Mesenchymal stem cell (in vitro differentiated cells and primary cell): ENCODE data around the gene INCA1.

Experiments used
- DNase-seq: peaks from one replicate; pipeline ENCODE4 v3.0.0-alpha.2; 2013
- H2AFZ ChIP-seq: one replicate; pipeline ENCODE4 v1.6.1; 2013; ENCODE audit warnings: low read depth, mild to moderate bottlenecking, control low read depth, inconsistent platforms, low read length, moderate library complexity
- H2AK5ac ChIP-seq: 2 replicates; pipeline ENCODE4 v1.6.1; 2013; ENCODE audit warnings: low read length, moderate library complexity, mild to moderate bottlenecking, inconsistent platforms; ENCODE audit not compliant: severe bottlenecking
- H2BK120ac ChIP-seq: one replicate; pipeline ENCODE4 v1.6.1; 2013; ENCODE audit warnings: low read depth, mild to moderate bottlenecking, inconsistent platforms, low read length, moderate library complexity
- H2BK12ac ChIP-seq, 2 experiments: one replicate each; pipeline ENCODE4 v1.6.1; 2013; ENCODE audit warnings: inconsistent platforms in 2 of 2, low read length in 2 of 2, mild to moderate bottlenecking in 2 of 2, moderate library complexity in 2 of 2, control low read depth in 1 of 2
- H2BK15ac ChIP-seq: one replicate; pipeline ENCODE4 v1.6.1; 2013; ENCODE audit warnings: mild to moderate bottlenecking, low read depth, inconsistent platforms; ENCODE audit not compliant: poor library complexity, severe bottlenecking
- H2BK5ac ChIP-seq: 2 replicates; pipeline ENCODE4 v1.6.1; 2013; ENCODE audit warnings: low read depth, mild to moderate bottlenecking, low read length, control low read depth, inconsistent platforms; ENCODE audit not compliant: poor library complexity, severe bottlenecking
- H3K14ac ChIP-seq, 2 experiments: one replicate each; pipeline ENCODE4 v1.6.1; 2013; ENCODE audit warnings: inconsistent platforms in 2 of 2, low read length in 2 of 2, control low read depth in 1 of 2, mild to moderate bottlenecking in 1 of 2, moderate library complexity in 1 of 2
- H3K18ac ChIP-seq, 2 experiments: one replicate each; pipeline ENCODE4 v1.6.1; 2013; ENCODE audit warnings: inconsistent platforms in 2 of 2, low read length in 2 of 2, control low read depth in 1 of 2, low read depth in 1 of 2, mild to moderate bottlenecking in 1 of 2
- H3K23ac ChIP-seq, 2 experiments: one replicate each; pipeline ENCODE4 v1.6.1; 2013; ENCODE audit warnings: inconsistent platforms in 2 of 2, low read length in 2 of 2, mild to moderate bottlenecking in 2 of 2, moderate library complexity in 2 of 2, control low read depth in 1 of 2
- H3K27ac ChIP-seq: 2 replicates; pipeline ENCODE4 v1.5.1; 2013; ENCODE audit warnings: mild to moderate bottlenecking, moderate library complexity, low read length, control low read depth, inconsistent platforms; ENCODE audit not compliant: poor library complexity, severe bottlenecking
- H3K27me3 ChIP-seq, 2 experiments: 2 replicates each; pipeline versions ENCODE4 v1.6.1 to v1.7.0; 2013; ENCODE audit warnings: low read length in 2 of 2, mild to moderate bottlenecking in 2 of 2, moderate library complexity in 2 of 2, control low read depth in 1 of 2, inconsistent platforms in 1 of 2; ENCODE audit not compliant: control insufficient read depth in 1 of 2, insufficient read depth in 1 of 2
- H3K36me3 ChIP-seq, 2 experiments: 2 replicates each; pipeline versions ENCODE4 v1.6.1 to v1.7.0; 2013; ENCODE audit warnings: low read length in 2 of 2, control low read depth in 1 of 2, inconsistent platforms in 1 of 2, low read depth in 1 of 2, mild to moderate bottlenecking in 1 of 2; ENCODE audit not compliant: insufficient read depth in 2 of 2, control insufficient read depth in 1 of 2
- H3K4ac ChIP-seq, 2 experiments: one replicate each; pipeline ENCODE4 v1.6.1; 2013; ENCODE audit warnings: inconsistent platforms in 2 of 2, low read length in 2 of 2, mild to moderate bottlenecking in 2 of 2, moderate library complexity in 2 of 2, control low read depth in 1 of 2, low read depth in 1 of 2
- H3K4me1 ChIP-seq: 2 replicates; pipeline ENCODE4 v1.6.1; 2013; ENCODE audit warnings: low read depth, low read length, control low read depth; ENCODE audit not compliant: control insufficient read depth, insufficient read depth
- H3K4me2 ChIP-seq: 2 replicates; pipeline ENCODE4 v1.6.1; 2013; ENCODE audit warnings: low read length, mild to moderate bottlenecking, inconsistent platforms; ENCODE audit not compliant: poor library complexity, severe bottlenecking
- H3K4me3 ChIP-seq, 2 experiments: 2 replicates each; pipeline versions ENCODE4 v1.5.1 to v1.7.0; 2013; ENCODE audit warnings: low read length in 2 of 2, mild to moderate bottlenecking in 2 of 2, control low read depth in 1 of 2, low read depth in 1 of 2; ENCODE audit not compliant: insufficient read depth in 1 of 2
- H3K79me1 ChIP-seq: replicated peaks from 2 replicates; pipeline ENCODE4 v1.6.1; 2013; ENCODE audit warnings: mild to moderate bottlenecking, control low read depth, low read length, inconsistent platforms; ENCODE audit not compliant: poor library complexity, severe bottlenecking
- H3K9ac ChIP-seq: 2 replicates; pipeline ENCODE4 v1.7.0; 2013; ENCODE audit warnings: mild to moderate bottlenecking, low read length, moderate library complexity
- H3K9me3 ChIP-seq: 2 replicates; pipeline ENCODE4 v1.7.0; 2013; ENCODE audit warnings: mild to moderate bottlenecking, low read length; ENCODE audit not compliant: control insufficient read depth
- H4K8ac ChIP-seq: one replicate; pipeline ENCODE4 v1.6.1; 2013; ENCODE audit warnings: inconsistent platforms, mild to moderate bottlenecking, low read length, moderate library complexity
- H4K91ac ChIP-seq: one replicate; pipeline ENCODE4 v1.6.1; 2013; ENCODE audit warnings: mild to moderate bottlenecking, low read length, inconsistent platforms
- WGBS: methylation state at CpG from one replicate; pipeline ENCODE4 v1.1.7; 2013; ENCODE audit warnings: mixed read lengths; 5-methylcytosine and 5-hydroxymethylcytosine counted together

The INCA1 gene

DNA sequence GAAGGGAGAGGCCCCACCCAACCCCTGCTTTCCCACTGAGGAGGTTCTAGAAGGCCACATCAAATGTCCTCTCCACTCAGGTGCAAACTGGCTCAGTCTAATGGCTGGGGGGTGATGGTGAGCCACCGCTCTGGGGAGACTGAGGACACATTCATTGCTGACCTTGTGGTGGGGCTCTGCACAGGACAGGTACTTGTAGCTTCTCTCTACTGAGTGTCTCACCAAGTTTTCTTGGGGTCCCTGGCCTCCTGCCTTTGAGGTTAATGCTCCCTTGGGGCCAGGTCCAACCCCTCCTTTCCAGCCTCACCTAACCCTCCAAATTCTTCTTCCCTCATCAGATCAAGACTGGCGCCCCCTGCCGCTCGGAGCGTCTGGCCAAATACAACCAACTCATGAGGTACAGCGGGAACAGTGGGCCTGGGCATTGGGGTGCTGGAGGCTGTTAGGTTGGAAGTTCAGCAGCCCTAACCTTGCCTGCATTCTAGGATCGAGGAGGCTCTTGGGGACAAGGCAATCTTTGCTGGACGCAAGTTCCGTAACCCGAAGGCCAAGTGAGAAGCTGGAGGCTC is 40.7 kb downstream of the INCA1 start:
- Histone ChIP-seq H2BK120ac (no peak overlapping the region), H4K91ac (no peak overlapping the region), H4K8ac (peak overlapping the region; percentile 56), H3K4me1 (peaks cover 17% of the 10 kb centered on the region), H2BK12ac (no peak overlapping the region), H2BK15ac (no peak overlapping the region), H2AFZ (no peak overlapping the region), H3K18ac (no peak overlapping the region), H2BK5ac (no peak overlapping the region), H3K27ac (no peak overlapping the region), H3K36me3 (peaks cover 27 to 35% of the 10 kb centered on the region in 2 experiments), H3K4me3 (no peak overlapping the region), H3K23ac (no peak overlapping the region), H3K4ac (no peak overlapping the region), H3K27me3 (no peaks in the 10 kb centered on the region), H3K4me2 (no peak overlapping the region), H3K14ac (no peak overlapping the region), H3K9me3 (no peaks in the 10 kb centered on the region), H3K79me1 (peaks cover 8% of the 10 kb centered on the region), H3K9ac (no peak overlapping the region), H2AK5ac (no peak overlapping the region)
- 87% methylated on average over 10 of the region's 10 CpGs for WGBS
- no peak for DNase-seq

DNA sequence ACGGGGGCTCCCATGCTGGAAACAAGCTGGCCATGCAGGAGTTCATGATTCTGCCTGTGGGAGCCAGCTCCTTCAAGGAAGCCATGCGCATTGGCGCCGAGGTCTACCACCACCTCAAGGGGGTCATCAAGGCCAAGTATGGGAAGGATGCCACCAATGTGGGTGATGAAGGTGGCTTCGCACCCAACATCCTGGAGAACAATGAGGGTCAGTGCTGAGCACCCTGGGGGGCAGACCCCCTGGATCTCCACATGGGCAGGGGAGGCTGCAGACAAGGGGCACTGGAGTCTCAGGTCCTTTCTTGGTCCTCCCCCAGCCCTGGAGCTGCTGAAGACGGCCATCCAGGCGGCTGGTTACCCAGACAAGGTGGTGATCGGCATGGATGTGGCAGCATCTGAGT is 42.2 kb downstream of the INCA1 start:
- Histone ChIP-seq H3K9me3 (no peaks in the 10 kb centered on the region), H3K36me3 (peaks cover 18 to 28% of the 10 kb centered on the region in 2 experiments), H3K14ac (no peak overlapping the region), H3K4me1 (peaks cover 30% of the 10 kb centered on the region), H2BK12ac (no peak overlapping the region), H2AK5ac (no peak overlapping the region), H2BK120ac (no peak overlapping the region), H4K91ac (no peak overlapping the region), H3K79me1 (peaks cover 11% of the 10 kb centered on the region), H3K27me3 (no peaks in the 10 kb centered on the region), H3K4ac (no peak overlapping the region), H3K27ac (no peak overlapping the region), H2BK15ac (no peak overlapping the region), H3K9ac (no peak overlapping the region), H4K8ac (no peak overlapping the region), H3K4me2 (no peak overlapping the region), H3K4me3 (no peak overlapping the region), H2BK5ac (no peak overlapping the region), H3K23ac (no peak overlapping the region), H3K18ac (no peak overlapping the region), H2AFZ (no peak overlapping the region)
- 97% methylated on average over 8 of the region's 8 CpGs for WGBS
- no peak for DNase-seq

DNA sequence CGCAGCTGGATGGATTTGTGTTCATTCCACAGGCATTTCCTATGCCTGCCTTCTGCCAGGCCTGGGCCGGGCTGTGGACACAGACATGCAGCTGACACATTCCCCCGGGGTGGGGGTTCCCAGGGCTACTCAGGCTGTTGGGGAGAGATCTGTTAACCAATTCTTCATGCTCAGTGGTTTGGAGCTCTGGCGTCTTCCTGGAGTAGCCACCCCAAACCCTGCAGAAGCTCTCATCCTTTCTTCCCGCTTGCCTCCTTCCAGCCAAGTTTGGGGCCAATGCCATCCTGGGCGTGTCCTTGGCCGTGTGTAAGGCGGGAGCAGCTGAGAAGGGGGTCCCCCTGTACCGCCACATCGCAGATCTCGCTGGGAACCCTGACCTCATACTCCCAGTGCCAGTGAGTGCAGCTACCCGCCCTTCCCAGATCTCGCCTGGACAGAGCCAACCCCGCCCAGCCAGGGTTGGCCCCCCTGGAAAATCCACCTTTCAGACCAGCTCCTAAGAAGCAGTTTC is 43.8 kb downstream of the INCA1 start:
- 87% methylated on average over 14 of the region's 14 CpGs for WGBS
- Histone ChIP-seq H2AFZ (no peak overlapping the region), H3K36me3 (peaks cover 5 to 18% of the 10 kb centered on the region in 2 experiments), H3K79me1 (peaks cover 9% of the 10 kb centered on the region), H3K4me2 (peak overlapping the region; percentile 0), H2AK5ac (peak overlapping the region; percentile 33), H3K27me3 (no peaks in the 10 kb centered on the region), H3K23ac (no peak overlapping the region), H4K8ac (no peak overlapping the region), H3K4me1 (peaks cover 33% of the 10 kb centered on the region), H2BK5ac (no peak overlapping the region), H3K4me3 (no peak overlapping the region), H2BK120ac (no peak overlapping the region), H3K4ac (no peak overlapping the region), H2BK12ac (peak overlapping the region in 1 of 2 experiments; percentile 0), H2BK15ac (no peak overlapping the region), H3K27ac (peak overlapping the region; percentile 71), H3K18ac (peak overlapping the region in 1 of 2 experiments; percentile 17), H3K14ac (peak overlapping the region in 1 of 2 experiments; percentile 58), H4K91ac (peak overlapping the region; percentile 54), H3K9me3 (no peaks in the 10 kb centered on the region), H3K9ac (no peak overlapping the region)
- no peak for DNase-seq

DNA sequence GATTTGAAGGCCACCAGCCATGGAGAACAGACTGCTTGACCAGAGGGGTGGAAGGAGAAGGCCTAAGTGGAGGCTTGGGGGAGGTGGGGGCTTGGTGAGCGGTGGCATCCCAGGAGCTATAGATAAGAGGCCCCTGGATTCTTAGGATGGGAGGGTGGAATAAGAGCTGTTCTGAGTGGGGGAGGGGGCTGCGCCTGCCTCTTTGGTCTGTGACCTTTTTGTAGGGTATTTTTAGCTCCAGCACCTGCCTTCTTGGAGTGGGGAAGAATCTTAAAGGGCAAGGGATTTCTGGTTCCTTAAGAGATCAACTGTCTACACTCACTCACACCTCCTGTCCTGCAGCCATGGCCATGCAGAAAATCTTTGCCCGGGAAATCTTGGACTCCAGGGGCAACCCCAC is 45.8 kb downstream of the INCA1 start:
- WGBS = 83% methylated on average over 3 of the region's 3 CpGs
- no peak overlapping the region for H3K18ac ChIP-seq
- H3K79me1 ChIP-seq = peaks cover 9% of the 10 kb centered on the region

More for the DNA sequence above, 45.8 kb downstream of the INCA1 start:
- no peak overlapping the region for H2BK120ac ChIP-seq
- peaks cover 35% of the 10 kb centered on the region for H3K4me1 ChIP-seq
- peak overlapping the region; percentile 96 for H2AK5ac ChIP-seq
- H3K27ac ChIP-seq = no peak overlapping the region
- DNase-seq = no peak
- peaks cover 4 to 11% of the 10 kb centered on the region in 2 experiments for H3K36me3 ChIP-seq
- H3K9me3 ChIP-seq = no peaks in the 10 kb centered on the region
- H4K8ac ChIP-seq = no peak overlapping the region
- peak overlapping the region in 1 of 2 experiments; percentile 40 for H2BK12ac ChIP-seq
- H3K4me3 ChIP-seq = no peak overlapping the region
- H3K4me2 ChIP-seq = no peak overlapping the region
- H4K91ac ChIP-seq = peak overlapping the region; percentile 4
- no peak overlapping the region for H2BK5ac ChIP-seq
- H2BK15ac ChIP-seq = no peak overlapping the region
- H3K23ac ChIP-seq = no peak overlapping the region
- H3K27me3 ChIP-seq = no peaks in the 10 kb centered on the region
- no peak overlapping the region for H2AFZ ChIP-seq
- no peak overlapping the region for H3K9ac ChIP-seq
- H3K14ac ChIP-seq = no peak overlapping the region
- H3K4ac ChIP-seq = peak overlapping the region in 1 of 2 experiments; percentile 90
